ENCODE results near the gene PRPF18. TPM values are rescaled to one million over a fixed set of nuclear protein-coding genes. Genes with fewer than 3 reads are reported as not detected.

The PRPF18 gene
- total and polyA plus RNA-seq, 3 experiments from 2014 or later, result 26.3 to 47.9 (median 28.2) TPM

GRCh38 chr10:13678101-13678843 is 91.5 kb downstream of the PRPF18 start:
- ChIA-PET POLR2A (no interaction called here), CTCF (no interaction called here)
- Histone ChIP-seq H3K27me3 (ENCODE audit: insufficient read depth, low read length, poor library complexity, severe bottlenecking) (no peaks in the 10 kb centered on the region), H3K9me3 (ENCODE audit: low read length) (no peaks in the 10 kb centered on the region), H3K27ac (ENCODE audit: low read depth, low read length) (no peak overlapping the region), H3K36me3 (ENCODE audit: insufficient read depth, low read length) (no peaks in the 10 kb centered on the region), H3K4me1 (ENCODE audit: insufficient read depth, low read length) (no peaks in the 10 kb centered on the region), H3K4me3 (ENCODE audit: low read length) (no peak overlapping the region)
- Mint-ChIP-seq H3K27ac (no peak overlapping the region), H3K27me3 (peaks cover 5 to 19% of the 10 kb centered on the region in 2 donors), H3K36me3 (no peaks in the 10 kb centered on the region), H3K9me3 (no peaks in the 10 kb centered on the region), H3K4me3 (no peak overlapping the region), H3K4me1 (no peaks in the 10 kb centered on the region)
- no peak for DNase-seq

Other genes with a start within 250 kb of the PRPF18 start
- gene SEPHS1, start 238.7 kb upstream of the PRPF18 start, total RNA-seq, result 10 to 100 TPM; 52.0 to 59.4 TPM
- gene SEPHS1, start 238.7 kb upstream of the PRPF18 start, polyA plus RNA-seq, result 22.4 TPM
- gene BEND7, start 58.0 kb upstream of the PRPF18 start, total RNA-seq, result not detected
- gene BEND7, start 58.0 kb upstream of the PRPF18 start, polyA plus RNA-seq, result not detected

Data from CD8-positive, alpha-beta memory T cell (primary cell).